HepG2 (cell line): ENCODE measurements around the gene COL4A2. TPM values are rescaled to one million over a fixed set of nuclear protein-coding genes. Genes with fewer than 3 reads are reported as not detected.

Experiments
- ATAC-seq: fragments of 200-7000 bp; cut with Tn5 transposase; 3 replicates; pipeline ENCODE4 v1.9.1; 2020; ENCODE audit warnings: mild to moderate bottlenecking, moderate library complexity
- BruUV-seq: library from RNA; stranded (reverse); fragments of 400-500 nt; replicated peaks from 2 replicates; lab custom pipeline; 2021; lab: Mats Ljungman, UMichigan
- CTCF ChIA-PET: fragments of 300-600 bp; formaldehyde crosslinking; extraction: SDS; loops from one replicate; lab custom pipeline; 2021; ENCODE audit warnings: low total read pairs, inconsistent platforms, low intra/inter-chr PET ratio; lab: Yijun Ruan, JAX
- POLR2A ChIA-PET: fragments of 350-600 bp; sonication (Branson Sonifier 250); formaldehyde crosslinking; loops from one replicate; lab custom pipeline; 2020; ENCODE audit warnings: antibody characterized with exemption, inconsistent platforms; lab: Yijun Ruan, JAX
- DNase-seq: peaks from one replicate; pipeline ENCODE4 v3.0.0-alpha.2; 2015; ENCODE audit warnings: low spot score
- FAIRE-seq: peaks from 3 replicates; lab custom pipeline; 2011; peaks lifted over from hg19 to GRCh38; lab: Jason Lieb, UNC
- H2AFZ ChIP-seq: one replicate; pipeline ENCODE4 v1.6.1; 2011; ENCODE audit warnings: low read length, inconsistent platforms
- H3K27ac ChIP-seq: fragments of 300-600 bp; 3 replicates; pipeline ENCODE4 v1.8.0; 2011; ENCODE audit warnings: mixed run types, mild to moderate bottlenecking, mixed read lengths, low read length, inconsistent platforms; ENCODE audit not compliant: insufficient read depth; ENCODE audit errors: extremely low read length
- H3K27me3 ChIP-seq, 2 experiments: fragments of 200-600 bp in 1 of 2; 2 replicates in 1 of 2; 3 replicates in 1 of 2; pipeline versions ENCODE4 v1.6.0 to v1.8.0; 2011; ENCODE audit warnings: low read length in 2 of 2, mild to moderate bottlenecking in 2 of 2, moderate library complexity in 2 of 2, inconsistent platforms in 1 of 2; ENCODE audit not compliant: insufficient read depth in 2 of 2, control insufficient read depth in 1 of 2
- H3K36me3 ChIP-seq, 2 experiments: fragments of 200-600 bp in 1 of 2; replicated peaks in 1 of 2; 2 replicates in 1 of 2; 3 replicates in 1 of 2; pipeline versions ENCODE4 v1.5.1 to v1.8.0; 2011; ENCODE audit warnings: low read length in 2 of 2, inconsistent platforms in 1 of 2; ENCODE audit not compliant: insufficient read depth in 2 of 2, control insufficient read depth in 1 of 2
- H3K4me1 ChIP-seq: 2 replicates; pipeline ENCODE4 v1.5.1; 2012; ENCODE audit warnings: low read length, inconsistent platforms; ENCODE audit not compliant: insufficient read depth
- H3K4me2 ChIP-seq: 2 replicates; pipeline ENCODE4 v1.6.0; 2011; ENCODE audit warnings: low read depth, low read length, inconsistent platforms
- H3K4me3 ChIP-seq, 3 experiments: fragments of 200-600 bp in 1 of 3; sonication (generic), shearing (Covaris generic) in 1 of 3; replicated peaks in 1 of 3; 2 replicates each; pipeline ENCODE4 v1.5.1; 2011 to 2016; ENCODE audit warnings: low read length in 3 of 3, inconsistent platforms in 2 of 3, low read depth in 2 of 3, mild to moderate bottlenecking in 2 of 3, control low read depth in 1 of 3, mixed read lengths in 1 of 3; ENCODE audit not compliant: insufficient read depth in 1 of 3
- H3K79me2 ChIP-seq: one replicate; pipeline ENCODE4 v1.6.1; 2011; ENCODE audit warnings: low read length, inconsistent platforms; ENCODE audit not compliant: insufficient read depth
- H3K9ac ChIP-seq: 2 replicates; pipeline ENCODE4 v1.6.0; 2011; ENCODE audit warnings: mild to moderate bottlenecking, low read depth, low read length, inconsistent platforms; ENCODE audit not compliant: insufficient read depth
- H3K9me3 ChIP-seq: 2 replicates; pipeline ENCODE4 v1.5.1; 2012; ENCODE audit warnings: mild to moderate bottlenecking, low read length
- H4K20me1 ChIP-seq: 2 replicates; pipeline ENCODE4 v1.6.0; 2011; ENCODE audit warnings: inconsistent platforms, mild to moderate bottlenecking, low read length, moderate library complexity; ENCODE audit not compliant: insufficient read depth
- CCDC6 ChIP-seq: sonication (generic); formaldehyde crosslinking; IDR thresholded peaks from 2 replicates; pipeline ENCODE4 v1.8.1; 2022; ENCODE audit warnings: mild to moderate bottlenecking, missing genetic modification reagents, moderate library complexity
- KAT2B ChIP-seq: fragments of 150-350 bp; IDR thresholded peaks from 2 replicates; pipeline ENCODE4 v1.6.1; 2014; ENCODE audit warnings: low read depth, low read length, borderline replicate concordance
- SYNCRIP ChIP-seq: fragments of 200-400 bp; formaldehyde crosslinking; IDR thresholded peaks from 2 replicates; pipeline ENCODE4 v1.6.1; 2018; ENCODE audit warnings: mild to moderate bottlenecking, low read depth, low read length; ENCODE audit not compliant: insufficient read depth
- TBX3 ChIP-seq: fragments of 450-650 bp; IDR thresholded peaks from 2 replicates; pipeline ENCODE4 v1.6.1; 2017; ENCODE audit warnings: antibody characterized with exemption, mild to moderate bottlenecking, inconsistent platforms, borderline replicate concordance
- TEAD2 ChIP-seq: sonication (generic); formaldehyde crosslinking; IDR thresholded peaks from 2 replicates; pipeline ENCODE4 v1.9.0; 2021; ENCODE audit warnings: missing genetic modification reagents
- ZNF510 ChIP-seq: sonication (generic); formaldehyde crosslinking; IDR thresholded peaks from 2 replicates; pipeline ENCODE4 v1.4.0; 2020; ENCODE audit warnings: low read depth, mild to moderate bottlenecking, missing genetic modification reagents
- ZNF709 ChIP-seq: sonication (generic); formaldehyde crosslinking; IDR thresholded peaks from 2 replicates; pipeline ENCODE4 v1.5.0; 2020; ENCODE audit warnings: mild to moderate bottlenecking, missing genetic modification reagents
- WGBS: methylation state at CpG from one replicate; pipeline ENCODE4 v1.1.6; 2017; ENCODE audit warnings: low lambda C conversion rate; 5-methylcytosine and 5-hydroxymethylcytosine counted together
- in situ Hi-C: cut with HindIII; loops from 2 replicates; pipeline ENCODE4 v1.10.0; 2017; ENCODE audit warnings: low pct_unique_long_range_greater_than_20kb; ENCODE audit not compliant: extremely low pct_ligation_motif_present
- intact Hi-C: fragments of 100-400 bp; cut with micrococcal nuclease; formaldehyde crosslinking; loops from one replicate; pipeline ENCODE4 v1.10.0; 2022; ENCODE audit not compliant: unreplicated experiment
- polyA plus RNA-seq, 8 experiments: library from polyadenylated mRNA; depleted of rRNA in 3 of 8; stranded (reverse) in 7 of 8; unstranded in 1 of 8; fragments of >200 nt; fragmentation: Illumina TruSeq in 4 of 8; extraction: Trizol in 4 of 8; gene quantifications; 2 replicates each; pipeline versions ENCODE4 v1.2.1 to v1.2.3, GENCODE V29; 2011 to 2016; ENCODE audit warnings: low read depth in 4 of 8, missing spikeins in 1 of 8, mixed read lengths in 1 of 8; ENCODE audit not compliant: insufficient read depth in 1 of 8
- total RNA-seq, 5 experiments: library from RNA; depleted of rRNA; stranded (reverse); fragments of >200 nt; fragmentation: Illumina TruSeq; extraction: Trizol; gene quantifications; 2 replicates each; pipeline ENCODE4 v1.2.3, GENCODE V29; 2016; ENCODE audit warnings: low read depth in 1 of 5
- TF ChIP-seq, protein P1 (sequence below): sonication (generic); formaldehyde crosslinking; IDR thresholded peaks from 2 replicates; pipeline ENCODE4 v1.4.0; 2020; ENCODE audit warnings: missing genetic modification reagents, mild to moderate bottlenecking, borderline replicate concordance
- TF ChIP-seq, protein P2 (sequence below): IDR thresholded peaks from 2 replicates; pipeline ENCODE4 v1.6.1; 2016; ENCODE audit warnings: missing biosample characterization, missing genetic modification reagents, low read depth
- TF ChIP-seq, protein P3 (sequence below): sonication (generic); formaldehyde crosslinking; IDR thresholded peaks from 2 replicates; pipeline ENCODE4 v1.5.1; 2020; ENCODE audit warnings: missing genetic modification reagents, mild to moderate bottlenecking, borderline replicate concordance

COL4A2 gene
- total and polyA plus RNA-seq, 2 of the 13 experiments (the other 11 are each of a cell fraction or from before 2014, with no cell fraction given) = 0.22 to 1.9 TPM

DNA sequence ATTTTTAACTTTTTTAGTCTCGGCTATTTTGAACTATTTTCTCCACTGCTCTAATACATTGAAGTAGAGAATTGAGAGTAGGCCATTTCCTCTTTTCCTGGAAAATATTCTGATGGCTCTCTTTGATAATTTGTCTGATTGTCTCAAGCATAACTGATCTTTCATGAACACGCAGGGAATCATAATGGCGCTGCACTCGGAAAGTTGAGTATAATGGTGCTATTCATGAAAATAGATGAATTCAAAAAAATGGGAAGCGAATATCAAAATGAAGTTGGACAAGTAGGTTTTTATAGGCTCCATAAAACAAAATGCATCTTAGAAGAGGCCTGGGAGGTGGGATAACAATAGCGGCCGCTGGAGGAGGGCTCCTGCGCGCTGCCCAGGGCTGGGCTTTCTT is 29.0 kb downstream of the COL4A2 start:
- H3K4me2 ChIP-seq = no peak overlapping the region
- TF ChIP-seq, protein P1, sequence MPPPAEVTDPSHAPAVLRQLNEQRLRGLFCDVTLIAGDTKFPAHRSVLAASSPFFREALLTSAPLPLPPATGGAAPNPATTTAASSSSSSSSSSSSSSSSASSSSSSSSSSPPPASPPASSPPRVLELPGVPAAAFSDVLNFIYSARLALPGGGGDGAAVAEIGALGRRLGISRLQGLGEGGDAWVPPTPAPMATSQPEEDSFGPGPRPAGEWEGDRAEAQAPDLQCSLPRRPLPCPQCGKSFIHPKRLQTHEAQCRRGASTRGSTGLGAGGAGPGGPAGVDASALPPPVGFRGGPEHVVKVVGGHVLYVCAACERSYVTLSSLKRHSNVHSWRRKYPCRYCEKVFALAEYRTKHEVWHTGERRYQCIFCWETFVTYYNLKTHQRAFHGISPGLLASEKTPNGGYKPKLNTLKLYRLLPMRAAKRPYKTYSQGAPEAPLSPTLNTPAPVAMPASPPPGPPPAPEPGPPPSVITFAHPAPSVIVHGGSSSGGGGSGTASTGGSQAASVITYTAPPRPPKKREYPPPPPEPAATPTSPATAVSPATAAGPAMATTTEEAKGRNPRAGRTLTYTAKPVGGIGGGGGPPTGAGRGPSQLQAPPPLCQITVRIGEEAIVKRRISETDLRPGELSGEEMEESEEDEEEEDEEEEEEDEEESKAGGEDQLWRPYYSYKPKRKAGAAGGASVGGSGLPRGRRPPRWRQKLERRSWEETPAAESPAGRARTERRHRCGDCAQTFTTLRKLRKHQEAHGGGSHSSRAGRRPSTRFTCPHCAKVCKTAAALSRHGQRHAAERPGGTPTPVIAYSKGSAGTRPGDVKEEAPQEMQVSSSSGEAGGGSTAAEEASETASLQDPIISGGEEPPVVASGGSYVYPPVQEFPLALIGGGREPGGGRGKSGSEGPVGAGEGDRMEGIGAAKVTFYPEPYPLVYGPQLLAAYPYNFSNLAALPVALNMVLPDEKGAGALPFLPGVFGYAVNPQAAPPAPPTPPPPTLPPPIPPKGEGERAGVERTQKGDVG (CRISPR knock-in tag) = no peak
- TF ChIP-seq, all 625 proteins: peak for 0
- 49% methylated on average over 9 of the region's 9 CpGs for WGBS
- FAIRE-seq (no peak), ATAC-seq (no peak), DNase-seq (no peak)
- Histone ChIP-seq H3K27ac (no peak overlapping the region), H3K9ac (no peak overlapping the region), H3K9me3 (no peaks in the 10 kb centered on the region), H3K4me3 (no peak overlapping the region), H3K27me3 (peaks cover 3 to 53% of the 10 kb centered on the region in 2 experiments; a peak in 3 of 5 replicates), H3K36me3 (no peaks in the 10 kb centered on the region), H4K20me1 (no peaks in the 10 kb centered on the region), H2AFZ (no peak overlapping the region), H3K79me2 (no peaks in the 10 kb centered on the region), H3K4me1 (no peaks in the 10 kb centered on the region)
- ChIA-PET CTCF (no interaction called here), POLR2A (no interaction called here)
- in situ Hi-C loops = no loop called here
- BruUV-seq = no TSS peak
- intact Hi-C loops = no loop called here

DNA sequence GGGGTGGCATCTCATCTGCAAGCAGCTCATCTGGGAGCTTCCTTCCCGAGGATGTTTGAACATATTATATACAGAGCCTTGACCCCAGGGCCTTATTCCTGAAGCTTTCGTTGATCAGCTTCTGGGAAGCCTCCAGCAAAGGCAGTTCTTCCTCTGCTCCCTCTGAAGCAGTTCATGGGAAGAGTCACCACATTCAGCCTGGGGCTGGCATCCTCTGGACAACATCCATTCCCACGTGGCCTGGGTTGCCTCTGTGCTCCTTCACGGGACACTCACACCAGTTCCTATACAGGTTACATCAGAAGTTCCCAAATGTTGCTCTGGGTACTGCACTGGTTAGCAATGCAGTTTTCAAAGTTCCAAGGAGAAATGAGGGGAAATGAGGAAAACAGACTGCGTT is 29.6 kb downstream of the COL4A2 start:
- DNase-seq (no peak), FAIRE-seq (no peak), ATAC-seq (no peak)
- Histone ChIP-seq H3K27ac (no peak overlapping the region), H3K4me1 (no peaks in the 10 kb centered on the region), H3K27me3 (peaks cover 4 to 54% of the 10 kb centered on the region in 2 experiments; a peak in 3 of 5 replicates), H3K9me3 (no peaks in the 10 kb centered on the region), H2AFZ (no peak overlapping the region), H4K20me1 (no peaks in the 10 kb centered on the region), H3K9ac (no peak overlapping the region), H3K4me3 (no peak overlapping the region), H3K79me2 (no peaks in the 10 kb centered on the region), H3K36me3 (no peaks in the 10 kb centered on the region), H3K4me2 (no peak overlapping the region)
- in situ Hi-C loops (no loop called here), intact Hi-C loops (no loop called here)
- no peak for TF ChIP-seq TEAD2 (CRISPR knock-in tag)
- TF ChIP-seq CCDC6 (CRISPR knock-in tag) = no peak
- TF ChIP-seq ZNF510 (CRISPR knock-in tag) = no peak
- no peak for TF ChIP-seq KAT2B
- TF ChIP-seq SYNCRIP = no peak
- TF ChIP-seq, protein P2, sequence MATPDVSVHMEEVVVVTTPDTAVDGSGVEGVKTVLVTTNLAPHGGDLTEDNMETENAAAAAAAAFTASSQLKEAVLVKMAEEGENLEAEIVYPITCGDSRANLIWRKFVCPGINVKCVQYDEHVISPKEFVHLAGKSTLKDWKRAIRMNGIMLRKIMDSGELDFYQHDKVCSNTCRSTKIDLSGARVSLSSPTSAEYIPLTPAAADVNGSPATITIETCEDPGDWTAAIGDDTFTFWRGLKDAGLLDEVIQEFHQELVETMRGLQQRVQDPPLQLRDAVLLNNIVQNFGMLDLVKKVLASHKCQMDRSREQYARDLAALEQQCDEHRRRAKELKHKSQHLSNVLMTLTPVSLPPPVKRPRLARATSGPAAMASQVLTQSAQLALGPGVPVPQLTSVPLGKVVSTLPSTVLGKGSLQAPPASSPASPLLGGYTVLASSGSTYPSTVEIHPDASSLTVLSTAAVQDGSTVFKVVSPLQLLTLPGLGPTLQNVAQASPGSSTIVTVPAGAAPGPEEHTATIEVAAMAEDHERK = no peak
- TF ChIP-seq, protein P3, sequence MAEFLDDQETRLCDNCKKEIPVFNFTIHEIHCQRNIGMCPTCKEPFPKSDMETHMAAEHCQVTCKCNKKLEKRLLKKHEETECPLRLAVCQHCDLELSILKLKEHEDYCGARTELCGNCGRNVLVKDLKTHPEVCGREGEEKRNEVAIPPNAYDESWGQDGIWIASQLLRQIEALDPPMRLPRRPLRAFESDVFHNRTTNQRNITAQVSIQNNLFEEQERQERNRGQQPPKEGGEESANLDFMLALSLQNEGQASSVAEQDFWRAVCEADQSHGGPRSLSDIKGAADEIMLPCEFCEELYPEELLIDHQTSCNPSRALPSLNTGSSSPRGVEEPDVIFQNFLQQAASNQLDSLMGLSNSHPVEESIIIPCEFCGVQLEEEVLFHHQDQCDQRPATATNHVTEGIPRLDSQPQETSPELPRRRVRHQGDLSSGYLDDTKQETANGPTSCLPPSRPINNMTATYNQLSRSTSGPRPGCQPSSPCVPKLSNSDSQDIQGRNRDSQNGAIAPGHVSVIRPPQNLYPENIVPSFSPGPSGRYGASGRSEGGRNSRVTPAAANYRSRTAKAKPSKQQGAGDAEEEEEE (CRISPR knock-in tag) = no peak
- TF ChIP-seq ZNF709 = no peak
- no peak for TF ChIP-seq TBX3
- no TSS peak for BruUV-seq
- CTCF ChIA-PET = no interaction called here
- POLR2A ChIA-PET = no interaction called here
- 9% methylated on average over 5 of the region's 5 CpGs for WGBS
